HG03039 (cell line): ENCODE measurements around the gene UGT1A5.
"Not testable (repeated sequence)": the region's sequence is repeated elsewhere in the genome, so short reads cannot be mapped to it uniquely, and the experiment has no call there.

Experiments used
- ATAC-seq: cut with Tn5 transposase; IDR thresholded peaks from one replicate; pipeline ENCODE4 v1.9.1; 2021; ENCODE audit warnings: mild to moderate bottlenecking, moderate library complexity; ENCODE audit not compliant: unreplicated experiment

UGT1A5 gene

GRCh38 chr2:233745073-233745755 lies 32.5 kb downstream of the UGT1A5 start:
- ATAC-seq = no peak

- ATAC-seq = not testable (repeated sequence)
These were observed 33.1 kb downstream of the UGT1A5 start for GRCh38 chr2:233745838-233746237.

GRCh38 chr2:233746475-233747282 lies 34.0 kb downstream of the UGT1A5 start:
- no peak for ATAC-seq

GRCh38 chr2:233747283-233747544 lies 34.5 kb downstream of the UGT1A5 start:
- ATAC-seq = no peak

GRCh38 chr2:233750689-233751088 lies 38.0 kb downstream of the UGT1A5 start:
- not testable (repeated sequence) for ATAC-seq

- not testable (repeated sequence) for ATAC-seq
These were observed 38.7 kb downstream of the UGT1A5 start for GRCh38 chr2:233751212-233752009.

GRCh38 chr2:233754872-233755611 lies 42.3 kb downstream of the UGT1A5 start:
- ATAC-seq = no peak

- ATAC-seq = no peak
These were observed 43.8 kb downstream of the UGT1A5 start for GRCh38 chr2:233756429-233757081.

GRCh38 chr2:233758141-233758540 lies 45.4 kb downstream of the UGT1A5 start:
- ATAC-seq = no peak

- no peak for ATAC-seq
These were observed 46.1 kb downstream of the UGT1A5 start for GRCh38 chr2:233758849-233759248.

- no peak for ATAC-seq
These were observed 47.3 kb downstream of the UGT1A5 start, which contains the start of gene UGT1A1 for GRCh38 chr2:233760043-233760442. Gene UGT1A1, plus strand, starts transcription at chr2:233760270. Its CDS starts 18 bp downstream, at chr2:233760288.

GRCh38 chr2:233761040-233761769 lies 48.5 kb downstream of the UGT1A5 start:
- ATAC-seq = no peak

- ATAC-seq = no peak
These were observed 51.6 kb downstream of the UGT1A5 start for GRCh38 chr2:233764264-233764663.

GRCh38 chr2:233764761-233765160 lies 52.1 kb downstream of the UGT1A5 start:
- no peak for ATAC-seq

GRCh38 chr2:233766416-233766815 lies 53.7 kb downstream of the UGT1A5 start:
- no peak for ATAC-seq

GRCh38 chr2:233768076-233768475 lies 55.4 kb downstream of the UGT1A5 start:
- ATAC-seq = no peak

GRCh38 chr2:233769260-233769659 lies 56.6 kb downstream of the UGT1A5 start:
- no peak for ATAC-seq

GRCh38 chr2:233772153-233772552 lies 59.4 kb downstream of the UGT1A5 start:
- ATAC-seq = no peak

GRCh38 chr2:233772583-233772982 lies 59.9 kb downstream of the UGT1A5 start:
- no peak for ATAC-seq

GRCh38 chr2:233773854-233774253 lies 61.1 kb downstream of the UGT1A5 start:
- no peak for ATAC-seq
